Neural progenitor cell (in vitro differentiated cells): ENCODE data around the gene THSD4. TPM values are rescaled to one million over a fixed set of nuclear protein-coding genes. Genes with fewer than 3 reads are reported as not detected.

ENCODE experiments used
- DNase-seq: peaks from one replicate; pipeline ENCODE4 v3.0.0-alpha.2; 2016; ENCODE audit warnings: low spot score
- H2AFZ ChIP-seq: fragments of 200-600 bp; sonication (generic); replicated peaks from 2 replicates; pipeline ENCODE4 v1.6.1; 2016; ENCODE audit warnings: antibody characterized with exemption
- H3F3A ChIP-seq: fragments of 200-600 bp; sonication (generic); 2 replicates; pipeline ENCODE4 v1.6.1; 2016; ENCODE audit warnings: antibody characterized with exemption, low read depth
- H3K27ac ChIP-seq: fragments of 200-600 bp; sonication (generic); 2 replicates; pipeline ENCODE4 v1.5.1; 2016; ENCODE audit warnings: mild to moderate bottlenecking
- H3K27me3 ChIP-seq: fragments of 200-600 bp; sonication (generic); 2 replicates; pipeline ENCODE4 v1.6.1; 2016; ENCODE audit warnings: mild to moderate bottlenecking, moderate library complexity
- H3K36me3 ChIP-seq: fragments of 200-600 bp; sonication (generic); 2 replicates; pipeline ENCODE4 v1.5.1; 2016
- H3K4me1 ChIP-seq: fragments of 200-600 bp; sonication (generic); 2 replicates; pipeline ENCODE4 v1.6.1; 2016; ENCODE audit warnings: mixed run types
- H3K4me2 ChIP-seq: fragments of 200-600 bp; sonication (generic); 2 replicates; pipeline ENCODE4 v1.6.1; 2016
- H3K4me3 ChIP-seq: fragments of 200-600 bp; sonication (generic); 2 replicates; pipeline ENCODE4 v1.5.1; 2016
- H3K79me2 ChIP-seq: fragments of 200-600 bp; sonication (generic); 2 replicates; pipeline ENCODE4 v1.6.1; 2016; ENCODE audit warnings: low read depth
- H3K9ac ChIP-seq: fragments of 200-600 bp; sonication (generic); 2 replicates; pipeline ENCODE4 v1.6.1; 2016
- H3K9me3 ChIP-seq: fragments of 200-600 bp; sonication (generic); 2 replicates; pipeline ENCODE4 v1.5.1; 2016; ENCODE audit warnings: low read depth
- H4K20me1 ChIP-seq: fragments of 200-600 bp; sonication (generic); 2 replicates; pipeline ENCODE4 v1.6.1; 2016; ENCODE audit warnings: low read depth
- H3K27ac Mint-ChIP-seq: 3 replicates; pipeline ENCODE4 v1.8.0; 2021; ENCODE audit warnings: mixed read lengths
- H3K27me3 Mint-ChIP-seq: 2 replicates; pipeline ENCODE4 v1.8.0; 2022; ENCODE audit warnings: low read depth, mild to moderate bottlenecking, inconsistent platforms, moderate library complexity, mixed read lengths; ENCODE audit not compliant: insufficient read depth
- H3K36me3 Mint-ChIP-seq: 3 replicates; pipeline ENCODE4 v1.8.0; 2021; ENCODE audit warnings: mixed read lengths
- H3K4me1 Mint-ChIP-seq: 3 replicates; pipeline ENCODE4 v1.8.0; 2021; ENCODE audit warnings: mixed read lengths
- H3K4me3 Mint-ChIP-seq: 3 replicates; pipeline ENCODE4 v1.8.0; 2021; ENCODE audit warnings: mild to moderate bottlenecking, moderate library complexity, mixed read lengths
- H3K9me3 Mint-ChIP-seq: 3 replicates; pipeline ENCODE4 v1.8.0; 2020; ENCODE audit warnings: mixed read lengths
- EZH2 ChIP-seq: fragments of 200-600 bp; sonication (generic); IDR thresholded peaks from 2 replicates; pipeline ENCODE4 v1.6.1; 2017; ENCODE audit warnings: antibody characterized with exemption, mild to moderate bottlenecking, moderate library complexity
- EZH2phosphoT487 ChIP-seq: fragments of 200-600 bp; sonication (generic); IDR thresholded peaks from 2 replicates; pipeline ENCODE4 v1.6.1; 2017; ENCODE audit warnings: antibody characterized with exemption
- total RNA-seq: library from RNA; depleted of rRNA; stranded (reverse); fragments of >200 nt; gene quantifications from 2 replicates; pipeline ENCODE4 v1.2.3, GENCODE V29; 2015; ENCODE audit warnings: low replicate concordance
- TF ChIP-seq, protein P1 (sequence below): fragments of 200-600 bp; sonication (generic); IDR thresholded peaks from 2 replicates; pipeline ENCODE4 v1.5.1; 2017; ENCODE audit warnings: antibody characterized with exemption, mild to moderate bottlenecking

THSD4 gene
- total RNA-seq, 1 donor from 2014 or later, result 2.4 TPM

DNA sequence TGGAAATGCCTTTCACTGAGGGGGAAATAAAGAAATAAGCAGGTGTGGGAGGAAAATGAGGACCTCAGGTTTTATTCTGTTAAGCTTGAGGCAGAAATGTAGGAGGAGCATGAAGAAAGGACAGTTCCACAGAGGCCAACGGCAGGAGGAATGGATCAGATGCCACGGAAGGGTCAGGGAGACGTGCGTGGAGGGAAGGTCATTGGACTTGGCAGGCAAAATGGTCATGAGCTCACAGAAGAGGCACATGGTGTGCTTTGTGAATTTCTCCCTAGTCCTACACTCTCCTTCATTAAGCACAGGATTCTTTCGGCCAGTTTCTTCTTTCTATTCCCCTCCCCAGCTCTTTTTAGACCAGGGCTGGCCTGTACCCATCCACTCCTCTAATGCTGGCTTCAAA is 32.5 kb upstream of the THSD4 start:
- Histone ChIP-seq H3K9ac (no peak overlapping the region), H3K4me1 (peaks cover 21% of the 10 kb centered on the region), H3F3A (peaks cover 25% of the 10 kb centered on the region), H3K9me3 (no peaks in the 10 kb centered on the region), H3K4me2 (no peak overlapping the region), H3K4me3 (no peak overlapping the region), H3K27me3 (no peaks in the 10 kb centered on the region), H4K20me1 (no peaks in the 10 kb centered on the region), H3K27ac (no peak overlapping the region), H3K36me3 (no peaks in the 10 kb centered on the region), H2AFZ (no peak overlapping the region), H3K79me2 (no peaks in the 10 kb centered on the region)
- TF ChIP-seq EZH2phosphoT487, result no peak
- no peak for TF ChIP-seq EZH2
- TF ChIP-seq, protein P1, sequence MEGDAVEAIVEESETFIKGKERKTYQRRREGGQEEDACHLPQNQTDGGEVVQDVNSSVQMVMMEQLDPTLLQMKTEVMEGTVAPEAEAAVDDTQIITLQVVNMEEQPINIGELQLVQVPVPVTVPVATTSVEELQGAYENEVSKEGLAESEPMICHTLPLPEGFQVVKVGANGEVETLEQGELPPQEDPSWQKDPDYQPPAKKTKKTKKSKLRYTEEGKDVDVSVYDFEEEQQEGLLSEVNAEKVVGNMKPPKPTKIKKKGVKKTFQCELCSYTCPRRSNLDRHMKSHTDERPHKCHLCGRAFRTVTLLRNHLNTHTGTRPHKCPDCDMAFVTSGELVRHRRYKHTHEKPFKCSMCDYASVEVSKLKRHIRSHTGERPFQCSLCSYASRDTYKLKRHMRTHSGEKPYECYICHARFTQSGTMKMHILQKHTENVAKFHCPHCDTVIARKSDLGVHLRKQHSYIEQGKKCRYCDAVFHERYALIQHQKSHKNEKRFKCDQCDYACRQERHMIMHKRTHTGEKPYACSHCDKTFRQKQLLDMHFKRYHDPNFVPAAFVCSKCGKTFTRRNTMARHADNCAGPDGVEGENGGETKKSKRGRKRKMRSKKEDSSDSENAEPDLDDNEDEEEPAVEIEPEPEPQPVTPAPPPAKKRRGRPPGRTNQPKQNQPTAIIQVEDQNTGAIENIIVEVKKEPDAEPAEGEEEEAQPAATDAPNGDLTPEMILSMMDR, result no peak
- H3K36me3 Mint-ChIP-seq, result no peaks in the 10 kb centered on the region
- peaks cover 17% of the 10 kb centered on the region for H3K27me3 Mint-ChIP-seq
- no peak for DNase-seq
- no peak overlapping the region for H3K4me3 Mint-ChIP-seq
- peaks cover 8% of the 10 kb centered on the region for H3K9me3 Mint-ChIP-seq
- peaks cover 16% of the 10 kb centered on the region for H3K4me1 Mint-ChIP-seq
- no peak overlapping the region for H3K27ac Mint-ChIP-seq

DNA sequence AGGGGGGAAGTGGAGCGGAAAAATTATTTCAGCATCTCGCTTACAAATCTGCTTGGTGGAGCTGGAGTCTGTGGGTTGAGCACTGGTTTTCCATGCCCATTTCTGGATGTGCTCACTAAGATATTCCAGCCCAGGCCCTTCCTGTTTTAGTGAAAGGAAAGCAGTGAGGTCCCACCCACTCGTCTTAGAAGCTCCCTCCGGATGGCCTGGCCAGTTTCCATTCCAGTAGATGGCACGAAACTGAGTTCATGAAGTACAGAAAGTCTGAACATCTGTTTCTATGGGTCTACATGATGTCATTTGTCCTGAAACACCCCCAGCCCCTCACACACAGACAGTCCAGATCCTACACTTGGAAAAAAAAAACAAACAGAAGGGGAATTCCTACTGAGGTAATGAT is 31.9 kb upstream of the THSD4 start:
- H3K9ac ChIP-seq, result no peak overlapping the region

DNA sequence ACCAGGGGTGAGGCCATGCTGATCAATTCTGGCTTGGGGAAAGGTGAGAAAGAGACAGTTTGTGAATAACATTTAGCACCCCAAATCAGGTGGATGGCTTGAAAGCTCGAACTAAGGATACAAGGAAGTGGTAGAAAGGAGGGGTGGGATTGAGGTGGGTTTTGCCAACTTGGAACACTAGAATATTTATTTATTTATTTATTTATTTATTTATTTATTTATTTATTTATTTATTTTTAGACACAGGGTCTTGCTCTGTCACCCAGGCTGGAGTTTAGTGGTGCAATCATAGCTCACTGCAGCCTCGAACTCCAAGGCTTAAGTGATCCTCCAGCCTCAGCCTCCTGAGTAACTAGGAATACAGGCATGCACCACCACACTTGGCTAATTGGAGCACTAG is 31.0 kb upstream of the THSD4 start:
- no peak overlapping the region for H3K4me3 ChIP-seq
- no peak for DNase-seq
- H3K79me2 ChIP-seq, result no peaks in the 10 kb centered on the region
- no peak overlapping the region for H3K4me2 ChIP-seq
- H3K9me3 ChIP-seq, result no peaks in the 10 kb centered on the region
- H3K4me1 ChIP-seq, result peaks cover 21% of the 10 kb centered on the region
- H3K27ac ChIP-seq, result no peak overlapping the region
- Mint-ChIP-seq H3K4me1 (peaks cover 16% of the 10 kb centered on the region), H3K27me3 (peaks cover 15% of the 10 kb centered on the region), H3K27ac (no peak overlapping the region), H3K4me3 (no peak overlapping the region), H3K9me3 (peaks cover 20% of the 10 kb centered on the region), H3K36me3 (no peaks in the 10 kb centered on the region)
- TF ChIP-seq, protein P1, result no peak
- TF ChIP-seq EZH2phosphoT487 (no peak), EZH2 (no peak)
- no peaks in the 10 kb centered on the region for H4K20me1 ChIP-seq
- no peak overlapping the region for H3K9ac ChIP-seq
- H2AFZ ChIP-seq, result no peak overlapping the region
- H3K27me3 ChIP-seq, result no peaks in the 10 kb centered on the region
- no peaks in the 10 kb centered on the region for H3K36me3 ChIP-seq
- peaks cover 25% of the 10 kb centered on the region for H3F3A ChIP-seq

More for the DNA sequence above, 31.9 kb upstream of the THSD4 start:
- no peaks in the 10 kb centered on the region for H3K36me3 ChIP-seq
- no peak overlapping the region for H3K27ac Mint-ChIP-seq
- H3K4me1 Mint-ChIP-seq, result peaks cover 16% of the 10 kb centered on the region
- peaks cover 12% of the 10 kb centered on the region for H3K9me3 Mint-ChIP-seq
- no peak overlapping the region for H3K4me2 ChIP-seq
- H3K9me3 ChIP-seq, result no peaks in the 10 kb centered on the region
- no peaks in the 10 kb centered on the region for H3K79me2 ChIP-seq
- H3F3A ChIP-seq, result peaks cover 25% of the 10 kb centered on the region
- H3K4me3 Mint-ChIP-seq, result no peak overlapping the region
- peaks cover 18% of the 10 kb centered on the region for H3K27me3 Mint-ChIP-seq
- no peak overlapping the region for H3K27ac ChIP-seq
- TF ChIP-seq, protein P1, result no peak
- TF ChIP-seq EZH2 (no peak), EZH2phosphoT487 (no peak)
- no peak overlapping the region for H3K4me3 ChIP-seq
- H3K27me3 ChIP-seq, result no peaks in the 10 kb centered on the region
- H2AFZ ChIP-seq, result no peak overlapping the region
- no peak for DNase-seq
- no peaks in the 10 kb centered on the region for H3K36me3 Mint-ChIP-seq
- no peaks in the 10 kb centered on the region for H4K20me1 ChIP-seq
- peaks cover 21% of the 10 kb centered on the region for H3K4me1 ChIP-seq
